Measurements from ENCODE around the gene TMEM107.

DNA sequence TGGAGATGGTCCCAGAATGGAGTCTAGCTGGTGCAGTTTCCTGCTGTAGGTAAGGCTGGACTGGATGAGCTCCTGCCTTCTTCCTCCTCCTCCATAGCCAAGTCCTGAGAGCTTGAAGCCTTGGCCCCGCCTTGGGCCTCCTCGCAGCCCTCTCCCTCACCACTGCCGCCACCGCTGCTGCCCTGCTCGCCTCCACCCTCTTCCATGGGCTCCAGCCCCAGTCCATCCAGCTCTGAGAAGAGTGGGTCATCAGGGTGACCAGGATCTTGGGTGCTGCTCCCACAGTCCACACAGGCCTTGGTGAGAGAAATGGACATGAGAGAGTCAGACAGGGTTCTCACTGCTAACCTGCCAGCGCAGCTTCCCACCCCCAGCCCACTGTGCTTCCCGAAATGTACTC lies 35.1 kb downstream of the TMEM107 start:
- TF ChIP-seq POLR2A (IDR thresholded peaks at IDR 0.05; ENCODE audit: low read length) (peak; percentile 15), GATA1 (IDR thresholded peaks at IDR 0.05; ENCODE audit: low read depth, low read length) (no peak)

Data from erythroblast (primary cell).